ENCODE measurements around the gene BRINP2. TPM values are rescaled to one million over a fixed set of nuclear protein-coding genes. Genes with fewer than 3 reads are reported as not detected.
A peak's percentile ranks its signal among the peaks of the same experiment; 100 is the strongest.

BRINP2 gene
- total RNA-seq, 4 donors from 2014 or later = not detected

DNA sequence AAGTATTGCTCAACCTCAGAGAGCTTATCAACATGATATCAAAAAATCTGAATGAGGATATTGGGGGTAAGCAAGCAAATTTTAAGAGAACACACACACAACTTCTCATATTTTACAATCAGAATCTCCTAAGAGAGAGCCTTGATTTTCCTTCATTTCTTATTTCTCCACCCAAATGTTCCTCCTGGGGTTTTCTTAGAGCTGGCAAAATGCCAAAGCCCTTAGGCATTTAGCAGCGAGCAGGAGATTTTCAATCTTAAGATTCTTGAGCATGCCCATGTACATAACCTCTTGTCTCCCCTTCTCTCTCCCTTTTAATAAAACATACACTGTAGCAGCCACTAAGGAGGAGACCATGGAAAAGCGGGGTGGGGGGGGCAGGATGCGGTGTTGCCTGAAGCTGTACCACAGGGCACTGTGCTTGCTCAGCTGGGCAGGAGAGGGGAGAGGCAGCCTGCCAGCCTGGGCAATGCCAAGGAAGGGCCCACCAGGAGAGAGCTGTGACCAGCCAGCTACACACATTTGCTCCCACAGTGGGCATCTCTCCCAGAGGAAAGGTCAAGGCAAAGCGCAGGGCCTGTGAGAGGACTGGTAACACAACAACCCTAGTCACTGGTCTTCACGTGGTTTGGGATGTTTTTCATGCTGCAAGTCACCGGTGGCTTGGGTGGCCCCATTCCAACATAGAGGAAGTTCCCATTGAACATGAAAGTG lies 4.3 kb downstream of the BRINP2 start:
- DNase-seq (no peak), ATAC-seq (no peak)
- H3K4me1 ChIP-seq = peaks cover 0 to 4% of the 10 kb centered on the region in 2 donors
- H3K27me3 ChIP-seq = peaks cover 19 to 35% (median 28%) of the 10 kb centered on the region in 3 donors
- no peak overlapping the region for H3K4me3 ChIP-seq
- intact Hi-C loops (cut with DNase I; ENCODE audit: low total_unique reads) = no loop called here
- in situ Hi-C loops (cut with MboI; ENCODE audit: low sequenced_read_pairs in 4 of 4) = loop anchor here in 2 of 4 donors (25.0 kb wide), 1 partner anchor 288 kb away; no protein-coding TSS in a partner anchor
- H3K9me3 ChIP-seq = no peaks in the 10 kb centered on the region
- no peak for TF ChIP-seq POLR2A (IDR thresholded peaks at IDR 0.05)
- TF ChIP-seq, protein P1, sequence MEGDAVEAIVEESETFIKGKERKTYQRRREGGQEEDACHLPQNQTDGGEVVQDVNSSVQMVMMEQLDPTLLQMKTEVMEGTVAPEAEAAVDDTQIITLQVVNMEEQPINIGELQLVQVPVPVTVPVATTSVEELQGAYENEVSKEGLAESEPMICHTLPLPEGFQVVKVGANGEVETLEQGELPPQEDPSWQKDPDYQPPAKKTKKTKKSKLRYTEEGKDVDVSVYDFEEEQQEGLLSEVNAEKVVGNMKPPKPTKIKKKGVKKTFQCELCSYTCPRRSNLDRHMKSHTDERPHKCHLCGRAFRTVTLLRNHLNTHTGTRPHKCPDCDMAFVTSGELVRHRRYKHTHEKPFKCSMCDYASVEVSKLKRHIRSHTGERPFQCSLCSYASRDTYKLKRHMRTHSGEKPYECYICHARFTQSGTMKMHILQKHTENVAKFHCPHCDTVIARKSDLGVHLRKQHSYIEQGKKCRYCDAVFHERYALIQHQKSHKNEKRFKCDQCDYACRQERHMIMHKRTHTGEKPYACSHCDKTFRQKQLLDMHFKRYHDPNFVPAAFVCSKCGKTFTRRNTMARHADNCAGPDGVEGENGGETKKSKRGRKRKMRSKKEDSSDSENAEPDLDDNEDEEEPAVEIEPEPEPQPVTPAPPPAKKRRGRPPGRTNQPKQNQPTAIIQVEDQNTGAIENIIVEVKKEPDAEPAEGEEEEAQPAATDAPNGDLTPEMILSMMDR (IDR thresholded peaks at IDR 0.05 in 4 of 5, conservative IDR thresholded peaks at IDR 0.05 in 1 of 5) = no peak
- no peaks in the 10 kb centered on the region for H3K36me3 ChIP-seq
- H3K27ac ChIP-seq = no peak overlapping the region

DNA sequence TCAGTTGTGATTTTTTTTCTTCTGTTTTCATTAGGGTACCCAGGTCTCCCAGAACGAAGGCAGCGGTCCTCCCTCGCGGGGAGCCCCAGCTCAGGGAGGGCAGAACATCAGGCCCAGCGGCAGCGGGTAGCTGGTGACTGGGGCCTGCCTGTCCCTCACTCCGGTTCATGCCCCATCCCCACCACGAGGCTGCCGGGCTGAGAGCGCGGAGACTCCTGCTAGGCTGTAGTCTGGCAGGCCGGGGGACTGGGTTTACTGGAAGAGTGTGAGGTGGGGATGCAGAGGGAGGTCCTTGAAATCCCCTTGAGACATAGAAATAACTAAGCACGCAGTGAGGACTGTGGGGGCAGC lies 10.5 kb downstream of the BRINP2 start:
- DNase-seq (no peak), ATAC-seq (no peak)
- in situ Hi-C loops (cut with MboI; ENCODE audit: low sequenced_read_pairs in 4 of 4) (loop anchor here in 2 of 4 donors (25.0 kb wide), 1 partner anchor 294 kb away; no protein-coding TSS in a partner anchor), intact Hi-C loops (cut with DNase I; ENCODE audit: low total_unique reads) (loop anchor here (5.0 kb wide), 1 partner anchor 284 kb away; no protein-coding TSS in a partner anchor)
- Histone ChIP-seq H3K4me1 (no peaks in the 10 kb centered on the region), H3K9me3 (no peaks in the 10 kb centered on the region), H3K4me3 (peak overlapping the region; percentile 14 to 42 (median 29)), H3K36me3 (no peaks in the 10 kb centered on the region), H3K27me3 (peaks cover 0 to 13% (median 8%) of the 10 kb centered on the region in 3 donors), H3K27ac (no peak overlapping the region)
- no peak for TF ChIP-seq POLR2A (IDR thresholded peaks at IDR 0.05)
- TF ChIP-seq, protein P1 (IDR thresholded peaks at IDR 0.05 in 4 of 5, conservative IDR thresholded peaks at IDR 0.05 in 1 of 5) = no peak

DNA sequence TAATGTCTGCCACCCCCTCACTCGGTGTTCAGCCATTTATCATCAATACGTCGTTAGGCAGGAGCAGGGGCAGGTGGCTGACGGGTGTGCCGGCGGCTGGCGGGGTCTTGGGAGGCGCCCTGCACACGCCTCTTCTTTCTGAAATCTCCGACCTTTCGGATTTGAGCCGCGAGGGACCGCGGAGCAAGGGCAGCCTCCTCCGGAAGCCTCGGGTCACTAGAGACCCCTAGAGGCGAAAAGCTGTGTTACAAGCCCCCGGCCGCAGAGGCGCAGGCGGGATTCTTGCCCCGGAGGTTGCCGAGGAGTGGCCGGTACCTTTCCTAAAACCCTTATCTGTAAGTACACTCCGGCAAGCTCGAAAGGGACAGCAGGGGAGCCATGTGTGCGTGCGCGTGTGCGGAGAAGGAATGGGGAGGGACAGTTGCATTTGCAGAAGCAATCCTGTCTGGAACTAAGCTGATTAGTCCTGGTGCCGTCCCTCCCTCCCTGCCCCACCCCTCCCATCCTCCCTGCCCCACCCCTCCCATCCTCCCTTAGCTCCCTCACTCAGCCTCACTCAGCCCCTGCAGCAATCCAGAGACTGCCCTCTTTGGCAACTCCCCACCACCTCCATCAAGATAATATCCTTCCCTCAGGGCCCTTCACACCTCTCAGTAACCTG lies 11.0 kb downstream of the BRINP2 start:
- Histone ChIP-seq H3K9me3 (no peaks in the 10 kb centered on the region), H3K27ac (no peak overlapping the region), H3K4me3 (peak overlapping the region; percentile 14 to 42 (median 29)), H3K4me1 (no peaks in the 10 kb centered on the region), H3K27me3 (peaks cover 0 to 13% (median 5%) of the 10 kb centered on the region in 3 donors), H3K36me3 (no peaks in the 10 kb centered on the region)
- peak; percentile 74 to 75 for ATAC-seq
- TF ChIP-seq, protein P1 (IDR thresholded peaks at IDR 0.05 in 4 of 5, conservative IDR thresholded peaks at IDR 0.05 in 1 of 5) = peak; percentile 31 to 82 (median 68)
- TF ChIP-seq POLR2A (IDR thresholded peaks at IDR 0.05) = no peak
- intact Hi-C loops (cut with DNase I; ENCODE audit: low total_unique reads) = loop anchor here (5.0 kb wide), 1 partner anchor 284 kb away; no protein-coding TSS in a partner anchor
- in situ Hi-C loops (cut with MboI; ENCODE audit: low sequenced_read_pairs in 4 of 4) = loop anchor here in 2 of 4 donors (25.0 kb wide), 1 partner anchor 294 kb away; no protein-coding TSS in a partner anchor
- peak in 1 of 2 donors; percentile 18 for DNase-seq

DNA sequence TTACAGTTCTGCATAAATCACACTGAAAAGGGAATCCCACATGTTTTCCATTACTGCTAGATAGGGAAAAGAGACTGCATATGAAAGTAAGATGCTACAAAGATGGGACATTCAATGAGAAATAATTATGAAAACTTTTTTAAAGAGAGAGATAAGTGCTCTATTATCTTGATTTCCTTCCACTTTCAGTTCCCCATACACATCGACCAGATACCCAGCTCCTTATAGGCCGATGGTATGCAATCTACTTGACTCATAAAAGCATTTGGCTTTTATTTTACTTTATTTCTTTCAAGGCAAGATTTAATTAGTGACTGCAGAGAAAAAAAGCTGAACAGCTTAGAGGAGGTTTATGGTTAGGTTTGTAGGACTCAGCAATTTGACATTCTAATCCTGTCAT lies 13.1 kb downstream of the BRINP2 start:
- DNase-seq (no peak), ATAC-seq (no peak)
- intact Hi-C loops (cut with DNase I; ENCODE audit: low total_unique reads) (loop anchor here (5.0 kb wide), 1 partner anchor 287 kb away; no protein-coding TSS in a partner anchor), in situ Hi-C loops (cut with MboI; ENCODE audit: low sequenced_read_pairs in 4 of 4) (loop anchor here in 2 of 4 donors (25.0 kb wide), 1 partner anchor 297 kb away; no protein-coding TSS in a partner anchor)
- Histone ChIP-seq H3K4me1 (no peaks in the 10 kb centered on the region), H3K4me3 (no peak overlapping the region), H3K36me3 (no peaks in the 10 kb centered on the region), H3K27me3 (peaks cover 0 to 8% (median 0%) of the 10 kb centered on the region in 3 donors), H3K27ac (no peak overlapping the region), H3K9me3 (no peaks in the 10 kb centered on the region)
- TF ChIP-seq, protein P1 (IDR thresholded peaks at IDR 0.05 in 4 of 5, conservative IDR thresholded peaks at IDR 0.05 in 1 of 5) = no peak
- TF ChIP-seq POLR2A (IDR thresholded peaks at IDR 0.05) = no peak
